ENCODE data around the gene PLEKHG2.

DNA sequence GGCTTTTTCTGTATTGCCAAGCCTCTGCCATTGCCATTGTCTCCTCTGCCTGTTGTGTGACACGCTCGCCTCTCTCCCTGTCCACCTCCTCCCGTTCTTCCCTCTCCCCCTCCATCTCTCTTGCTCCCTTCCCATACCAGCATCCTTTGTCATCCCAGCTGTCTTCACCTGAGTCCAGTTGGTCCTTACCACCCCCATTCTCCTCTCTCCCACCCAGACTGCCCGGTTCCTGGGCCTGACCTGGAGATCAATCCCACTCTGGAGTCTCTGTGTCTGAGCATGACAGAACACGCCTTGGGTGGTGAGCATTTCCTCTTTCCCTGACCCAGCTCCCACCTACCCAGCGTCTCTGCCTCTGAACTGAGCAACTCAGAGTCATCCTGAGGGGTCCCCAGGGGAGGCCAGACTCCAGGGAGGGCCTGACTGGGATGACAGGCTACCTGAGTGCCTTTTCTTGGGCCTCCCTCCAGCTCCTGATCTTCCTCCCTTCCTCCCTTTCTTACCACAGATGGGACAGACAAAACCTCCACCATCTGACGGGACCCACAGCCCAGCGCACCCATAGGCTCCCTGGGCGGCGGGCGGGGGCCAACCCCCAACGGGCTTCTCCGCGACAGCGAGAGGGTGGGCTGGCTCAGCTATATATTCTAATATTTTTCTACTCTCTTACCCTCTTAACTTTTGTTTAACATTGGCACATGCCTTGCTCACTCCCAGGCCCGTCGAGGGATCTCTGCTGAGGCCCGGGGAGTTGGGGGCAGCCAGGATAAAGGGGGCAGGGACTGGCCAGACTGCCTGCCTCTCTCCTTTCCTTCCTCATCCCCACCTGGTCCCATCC is 29.3 kb upstream of the PLEKHG2 start:
- TF ChIP-seq YY1 (IDR thresholded peaks at IDR 0.05; ENCODE audit: insufficient read depth, insufficient read length) (no peak), SUZ12 (IDR thresholded peaks at IDR 0.05; ENCODE audit: extremely low read depth, insufficient read depth, insufficient read length) (no peak)
